ENCODE results near the gene RPTOR.

Gene RPTOR

DNA sequence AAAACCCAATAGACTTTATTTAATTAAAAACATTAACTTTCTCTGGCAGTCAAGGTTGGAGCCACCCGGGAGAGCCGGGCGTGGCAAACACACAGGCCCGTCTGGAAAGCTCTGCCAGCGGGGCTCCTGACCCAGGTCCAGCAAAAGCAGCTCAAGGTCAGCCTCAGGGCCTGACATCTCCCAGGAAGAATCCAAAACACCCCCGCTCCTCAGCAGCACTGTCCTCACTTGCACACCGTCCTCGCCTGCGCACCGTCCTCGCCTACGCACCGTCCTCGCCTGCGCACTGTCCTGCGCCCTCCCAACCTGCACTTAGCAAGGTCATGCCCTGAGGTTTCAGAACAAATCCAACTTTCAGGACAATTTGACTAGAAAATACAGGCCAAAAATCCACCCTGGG lies 31.4 kb upstream of the RPTOR start:
- Histone ChIP-seq H3K4me3 (ENCODE audit: low read depth in 1 of 2, low read length in 2 of 2) (no peak overlapping the region), H3K4me1 (ENCODE audit: control insufficient read depth in 1 of 2, insufficient read depth in 2 of 2, low read length in 2 of 2) (no peaks in the 10 kb centered on the region), H3K27me3 (ENCODE audit: control insufficient read depth in 1 of 2, insufficient read depth in 2 of 2, low read length in 2 of 2) (peaks cover 0 to 18% of the 10 kb centered on the region in 2 donors)

DNA sequence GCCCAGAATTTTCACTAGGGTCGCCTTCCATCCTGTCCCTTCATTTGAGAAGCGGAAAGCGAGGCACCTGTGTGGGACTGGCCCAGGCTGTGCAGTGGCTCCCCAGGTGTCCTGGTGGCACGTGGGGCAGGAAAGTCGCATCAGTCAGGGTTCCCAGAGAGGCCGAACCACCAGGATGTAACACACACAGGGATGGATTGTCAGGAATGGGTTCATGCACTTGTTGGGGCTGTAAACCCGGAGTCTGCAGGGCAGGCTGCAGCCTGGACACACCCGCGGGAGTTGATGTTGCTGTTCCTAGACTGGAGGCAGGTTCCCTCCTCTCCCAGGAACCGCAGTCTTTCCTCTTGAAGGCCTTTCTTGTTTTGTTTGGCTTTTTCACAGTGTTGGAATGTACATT lies 30.7 kb upstream of the RPTOR start:
- H3K9me3 ChIP-seq (ENCODE audit: control insufficient read depth in 1 of 2, low read length in 2 of 2), result no peaks in the 10 kb centered on the region
- H3K27ac ChIP-seq (ENCODE audit: low read depth, low read length), result no peak overlapping the region
- H3K27me3 ChIP-seq (ENCODE audit: control insufficient read depth in 1 of 2, insufficient read depth in 2 of 2, low read length in 2 of 2), result peaks cover 0 to 18% of the 10 kb centered on the region in 2 donors
- no peak overlapping the region for H3K9ac ChIP-seq (ENCODE audit: low read depth in 1 of 2, low read length in 2 of 2)
- H3K4me3 ChIP-seq (ENCODE audit: low read depth in 1 of 2, low read length in 2 of 2), result no peak overlapping the region
- no peaks in the 10 kb centered on the region for H3K4me1 ChIP-seq (ENCODE audit: control insufficient read depth in 1 of 2, insufficient read depth in 2 of 2, low read length in 2 of 2)
- H3K36me3 ChIP-seq (ENCODE audit: control insufficient read depth in 1 of 2, insufficient read depth in 2 of 2, low read length in 2 of 2), result no peaks in the 10 kb centered on the region

More for the DNA sequence above, 31.4 kb upstream of the RPTOR start:
- Histone ChIP-seq H3K9ac (ENCODE audit: low read depth in 1 of 2, low read length in 2 of 2) (no peak overlapping the region), H3K27ac (ENCODE audit: low read depth, low read length) (no peak overlapping the region), H3K36me3 (ENCODE audit: control insufficient read depth in 1 of 2, insufficient read depth in 2 of 2, low read length in 2 of 2) (no peaks in the 10 kb centered on the region), H3K9me3 (ENCODE audit: control insufficient read depth in 1 of 2, low read length in 2 of 2) (no peaks in the 10 kb centered on the region)

DNA sequence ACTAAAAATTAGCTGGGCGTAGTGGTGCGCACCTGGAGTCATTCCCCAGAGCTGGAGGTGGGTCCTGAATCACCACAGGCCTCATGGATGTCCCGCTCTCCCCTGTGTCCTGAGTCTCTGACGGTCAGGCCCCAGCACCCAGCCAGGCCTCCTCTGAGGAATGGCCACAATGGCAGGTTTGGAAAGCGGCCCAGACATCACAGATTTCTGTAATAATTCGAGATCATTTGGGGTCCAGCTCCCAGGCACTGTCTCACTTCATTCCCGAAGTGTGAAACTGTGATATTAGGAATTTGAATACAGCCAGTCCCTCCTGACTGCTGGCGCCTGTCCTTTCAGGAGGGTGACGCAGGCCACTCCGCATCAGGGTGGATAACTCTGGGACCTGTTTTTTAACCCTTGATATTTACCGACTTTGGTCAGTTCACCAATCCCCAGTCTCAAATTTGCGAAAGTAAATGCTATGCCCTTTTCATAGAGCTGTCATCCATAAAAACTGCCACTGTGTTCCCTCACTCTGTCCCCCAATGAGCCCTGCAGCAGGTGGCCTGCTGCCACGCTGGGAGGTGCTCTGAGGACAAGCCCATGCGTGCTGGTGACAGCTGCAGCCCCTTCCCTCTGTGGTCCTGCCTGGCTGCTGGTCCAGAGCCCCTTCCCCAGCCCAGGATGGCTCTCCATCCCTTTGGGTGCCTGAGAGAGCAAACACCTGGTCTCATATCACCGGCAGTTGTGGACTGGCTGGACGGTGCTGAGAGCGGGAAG lies 28.3 kb upstream of the RPTOR start:
- H3K4me3 ChIP-seq (ENCODE audit: low read depth in 1 of 2, low read length in 2 of 2), result no peak overlapping the region
- H3K27me3 ChIP-seq (ENCODE audit: control insufficient read depth in 1 of 2, insufficient read depth in 2 of 2, low read length in 2 of 2), result peaks cover 0 to 14% of the 10 kb centered on the region in 2 donors
- H3K4me1 ChIP-seq (ENCODE audit: control insufficient read depth in 1 of 2, insufficient read depth in 2 of 2, low read length in 2 of 2), result no peaks in the 10 kb centered on the region
- H3K27ac ChIP-seq (ENCODE audit: low read depth, low read length), result no peak overlapping the region
- no peaks in the 10 kb centered on the region for H3K36me3 ChIP-seq (ENCODE audit: control insufficient read depth in 1 of 2, insufficient read depth in 2 of 2, low read length in 2 of 2)
- no peaks in the 10 kb centered on the region for H3K9me3 ChIP-seq (ENCODE audit: control insufficient read depth in 1 of 2, low read length in 2 of 2)
- H3K9ac ChIP-seq (ENCODE audit: low read depth in 1 of 2, low read length in 2 of 2), result no peak overlapping the region

GRCh38 chr17:80517641-80518040 lies 27.0 kb upstream of the RPTOR start:
- Histone ChIP-seq H3K9me3 (ENCODE audit: control insufficient read depth in 1 of 2, low read length in 2 of 2) (no peaks in the 10 kb centered on the region), H3K36me3 (ENCODE audit: control insufficient read depth in 1 of 2, insufficient read depth in 2 of 2, low read length in 2 of 2) (no peaks in the 10 kb centered on the region), H3K27ac (ENCODE audit: low read depth, low read length) (no peak overlapping the region), H3K4me1 (ENCODE audit: control insufficient read depth in 1 of 2, insufficient read depth in 2 of 2, low read length in 2 of 2) (no peaks in the 10 kb centered on the region), H3K27me3 (ENCODE audit: control insufficient read depth in 1 of 2, insufficient read depth in 2 of 2, low read length in 2 of 2) (peaks cover 0 to 3% of the 10 kb centered on the region in 2 donors), H3K4me3 (ENCODE audit: low read depth in 1 of 2, low read length in 2 of 2) (no peak overlapping the region), H3K9ac (ENCODE audit: low read depth in 1 of 2, low read length in 2 of 2) (no peak overlapping the region)

- Histone ChIP-seq H3K4me3 (ENCODE audit: low read depth in 1 of 2, low read length in 2 of 2) (no peak overlapping the region), H3K27me3 (ENCODE audit: control insufficient read depth in 1 of 2, insufficient read depth in 2 of 2, low read length in 2 of 2) (peaks cover 0 to 6% of the 10 kb centered on the region in 2 donors), H3K27ac (ENCODE audit: low read depth, low read length) (no peak overlapping the region), H3K4me1 (ENCODE audit: control insufficient read depth in 1 of 2, insufficient read depth in 2 of 2, low read length in 2 of 2) (no peaks in the 10 kb centered on the region), H3K9ac (ENCODE audit: low read depth in 1 of 2, low read length in 2 of 2) (no peak overlapping the region), H3K9me3 (ENCODE audit: control insufficient read depth in 1 of 2, low read length in 2 of 2) (peaks cover 0 to 4% of the 10 kb centered on the region in 2 donors), H3K36me3 (ENCODE audit: control insufficient read depth in 1 of 2, insufficient read depth in 2 of 2, low read length in 2 of 2) (no peaks in the 10 kb centered on the region)
These were observed 26.2 kb upstream of the RPTOR start for GRCh38 chr17:80518392-80518791.

- no peaks in the 10 kb centered on the region for H3K4me1 ChIP-seq (ENCODE audit: control insufficient read depth in 1 of 2, insufficient read depth in 2 of 2, low read length in 2 of 2)
- H3K4me3 ChIP-seq (ENCODE audit: low read depth in 1 of 2, low read length in 2 of 2), result no peak overlapping the region
- peaks cover 0 to 6% of the 10 kb centered on the region in 2 donors for H3K27me3 ChIP-seq (ENCODE audit: control insufficient read depth in 1 of 2, insufficient read depth in 2 of 2, low read length in 2 of 2)
- no peak overlapping the region for H3K27ac ChIP-seq (ENCODE audit: low read depth, low read length)
- no peak overlapping the region for H3K9ac ChIP-seq (ENCODE audit: low read depth in 1 of 2, low read length in 2 of 2)
- H3K36me3 ChIP-seq (ENCODE audit: control insufficient read depth in 1 of 2, insufficient read depth in 2 of 2, low read length in 2 of 2), result no peaks in the 10 kb centered on the region
- peaks cover 0 to 4% of the 10 kb centered on the region in 2 donors for H3K9me3 ChIP-seq (ENCODE audit: control insufficient read depth in 1 of 2, low read length in 2 of 2)
These were observed 25.4 kb upstream of the RPTOR start for GRCh38 chr17:80519091-80519781.

DNA sequence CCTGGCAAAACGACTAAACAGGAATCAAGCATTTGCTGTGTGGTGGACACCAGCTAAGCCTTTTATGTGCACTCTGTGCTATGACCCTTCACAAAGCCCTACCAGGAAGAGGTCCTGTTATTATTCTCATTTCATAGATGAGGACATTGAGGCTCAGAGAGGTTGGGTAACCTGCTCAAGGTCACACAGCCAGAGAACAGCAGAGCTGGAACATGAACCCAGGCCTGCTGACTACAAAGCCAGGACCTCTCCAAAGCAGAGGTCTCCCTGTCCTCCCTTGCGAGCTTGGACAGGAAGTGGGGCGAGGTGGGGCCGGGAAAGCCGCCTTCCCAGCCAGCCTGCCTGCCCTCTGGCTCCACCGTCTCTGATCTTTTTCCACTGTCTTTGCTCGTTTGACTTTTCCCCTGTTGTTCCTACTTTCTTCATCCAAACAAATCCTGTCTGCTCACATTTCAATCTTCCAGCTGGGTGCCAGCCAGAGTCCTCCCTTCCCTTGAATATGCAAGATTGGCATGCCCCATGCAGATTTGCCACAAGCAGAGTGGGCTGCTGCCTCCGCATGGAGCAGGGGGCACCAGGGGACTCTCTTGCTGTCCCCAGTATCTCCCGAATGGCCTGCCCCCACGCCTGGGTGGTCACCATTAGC lies 23.7 kb upstream of the RPTOR start:
- H3K36me3 ChIP-seq (ENCODE audit: control insufficient read depth in 1 of 2, insufficient read depth in 2 of 2, low read length in 2 of 2), result no peaks in the 10 kb centered on the region
- H3K27me3 ChIP-seq (ENCODE audit: control insufficient read depth in 1 of 2, insufficient read depth in 2 of 2, low read length in 2 of 2), result peaks cover 4 to 6% of the 10 kb centered on the region in 2 donors
- H3K27ac ChIP-seq (ENCODE audit: low read depth, low read length), result no peak overlapping the region
- peaks cover 0 to 4% of the 10 kb centered on the region in 2 donors for H3K9me3 ChIP-seq (ENCODE audit: control insufficient read depth in 1 of 2, low read length in 2 of 2)
- H3K9ac ChIP-seq (ENCODE audit: low read depth in 1 of 2, low read length in 2 of 2), result no peak overlapping the region
- no peaks in the 10 kb centered on the region for H3K4me1 ChIP-seq (ENCODE audit: control insufficient read depth in 1 of 2, insufficient read depth in 2 of 2, low read length in 2 of 2)
- no peak overlapping the region for H3K4me3 ChIP-seq (ENCODE audit: low read depth in 1 of 2, low read length in 2 of 2)

DNA sequence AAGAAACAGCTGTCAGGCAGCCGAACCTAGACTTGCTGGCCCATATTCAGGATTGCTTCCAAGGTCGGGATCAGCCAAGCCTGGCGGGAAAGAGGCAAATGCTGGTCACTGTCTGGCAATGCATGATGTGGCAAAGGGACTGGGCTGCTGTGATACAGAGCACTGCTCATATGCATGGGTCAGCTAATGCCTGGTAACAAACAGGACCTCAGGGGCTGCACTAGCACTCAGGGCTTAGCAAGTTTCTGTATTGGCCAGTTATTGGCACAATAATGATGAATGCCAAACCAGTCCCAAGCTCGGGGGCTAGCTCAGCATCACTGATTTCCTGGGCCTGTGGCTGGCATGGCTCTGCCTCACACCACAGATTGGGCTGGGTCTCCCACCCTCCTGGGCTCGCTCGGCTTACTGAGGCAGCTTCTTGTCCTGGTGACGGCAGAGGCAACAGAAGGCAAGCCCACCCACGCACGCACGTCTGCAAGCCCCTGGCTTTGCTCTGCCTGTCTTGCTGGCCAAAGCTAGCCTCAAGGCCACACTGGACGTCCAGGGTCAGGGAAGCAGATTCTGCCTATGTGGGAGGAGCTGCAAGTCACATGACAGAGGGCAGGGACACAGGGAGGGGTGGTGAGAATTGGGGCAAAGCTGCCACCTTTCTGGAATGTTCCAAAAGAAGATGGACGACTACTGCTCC lies 21.4 kb upstream of the RPTOR start:
- H3K9ac ChIP-seq (ENCODE audit: low read depth in 1 of 2, low read length in 2 of 2), result no peak overlapping the region
- no peak overlapping the region for H3K4me3 ChIP-seq (ENCODE audit: low read depth in 1 of 2, low read length in 2 of 2)
- peaks cover 0 to 4% of the 10 kb centered on the region in 2 donors for H3K9me3 ChIP-seq (ENCODE audit: control insufficient read depth in 1 of 2, low read length in 2 of 2)
- H3K27ac ChIP-seq (ENCODE audit: low read depth, low read length), result no peak overlapping the region
- no peaks in the 10 kb centered on the region for H3K4me1 ChIP-seq (ENCODE audit: control insufficient read depth in 1 of 2, insufficient read depth in 2 of 2, low read length in 2 of 2)
- no peaks in the 10 kb centered on the region for H3K36me3 ChIP-seq (ENCODE audit: control insufficient read depth in 1 of 2, insufficient read depth in 2 of 2, low read length in 2 of 2)
- H3K27me3 ChIP-seq (ENCODE audit: control insufficient read depth in 1 of 2, insufficient read depth in 2 of 2, low read length in 2 of 2), result peaks cover 10 to 15% of the 10 kb centered on the region in 2 donors

DNA sequence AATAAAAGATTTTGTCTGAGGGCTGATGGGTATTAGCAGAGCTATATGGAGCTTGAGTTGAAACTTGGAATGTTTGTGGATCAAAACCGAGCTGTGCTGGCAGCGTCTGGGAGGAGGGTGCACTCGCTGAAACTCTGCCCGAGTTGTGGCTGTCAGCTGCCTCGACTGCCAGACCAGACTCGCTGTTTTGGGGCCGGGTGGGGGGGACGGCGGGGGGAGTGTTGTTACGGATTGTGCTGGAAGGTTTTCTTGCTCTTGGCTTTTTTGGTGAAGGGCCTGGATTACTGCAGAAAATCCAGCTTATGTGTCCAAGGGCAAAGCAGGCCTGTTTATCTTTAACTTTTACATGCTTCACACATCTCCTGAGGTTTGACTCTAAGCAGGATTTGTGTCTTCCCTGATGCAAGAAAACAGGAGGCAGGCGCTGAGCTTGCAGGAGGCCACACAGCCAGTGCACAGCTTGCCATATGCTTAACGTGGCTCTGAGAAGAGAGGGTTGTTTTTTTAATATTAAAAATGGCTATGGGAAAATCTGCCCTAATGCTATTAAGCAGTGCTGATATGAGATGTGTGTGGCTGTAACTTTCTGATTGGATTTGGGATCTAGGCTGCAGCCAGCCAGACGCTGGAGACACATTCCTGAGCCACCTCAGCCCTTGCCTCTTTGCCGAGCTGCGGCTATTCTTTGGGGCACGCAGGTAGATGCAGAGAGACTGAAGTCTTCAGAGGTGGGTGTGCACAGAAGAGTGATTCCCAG lies 20.5 kb upstream of the RPTOR start:
- Histone ChIP-seq H3K4me3 (ENCODE audit: low read depth in 1 of 2, low read length in 2 of 2) (no peak overlapping the region), H3K27ac (ENCODE audit: low read depth, low read length) (no peak overlapping the region)

More for the DNA sequence above, 20.5 kb upstream of the RPTOR start:
- peaks cover 0 to 4% of the 10 kb centered on the region in 2 donors for H3K9me3 ChIP-seq (ENCODE audit: control insufficient read depth in 1 of 2, low read length in 2 of 2)
- H3K9ac ChIP-seq (ENCODE audit: low read depth in 1 of 2, low read length in 2 of 2), result no peak overlapping the region
- H3K36me3 ChIP-seq (ENCODE audit: control insufficient read depth in 1 of 2, insufficient read depth in 2 of 2, low read length in 2 of 2), result no peaks in the 10 kb centered on the region
- H3K4me1 ChIP-seq (ENCODE audit: control insufficient read depth in 1 of 2, insufficient read depth in 2 of 2, low read length in 2 of 2), result no peaks in the 10 kb centered on the region
- H3K27me3 ChIP-seq (ENCODE audit: control insufficient read depth in 1 of 2, insufficient read depth in 2 of 2, low read length in 2 of 2), result peaks cover 15 to 17% of the 10 kb centered on the region in 2 donors
